Spleen (tissue), 11 donors: ENCODE data around the gene ZNF662. TPM values are rescaled to one million over a fixed set of nuclear protein-coding genes. Genes with fewer than 3 reads are reported as not detected.

Experiments used
- DNase-seq: peaks from one replicate; pipeline ENCODE4 v3.0.0-alpha.2; 2020
- H3K27ac ChIP-seq, 8 donors: fragments of 200-600 bp; sonication (generic) in 7 of 8; 1 replicate in 4 of 8; 2 replicates in 4 of 8; pipeline versions ENCODE4 v1.5.0 to v1.8.0; 2016 to 2021; ENCODE audit warnings: inconsistent platforms in 4 of 8, mild to moderate bottlenecking in 4 of 8, moderate library complexity in 1 of 8
- H3K27me3 ChIP-seq, 7 donors: fragments of 200-600 bp; sonication (generic) in 6 of 7; replicated peaks in 1 of 7; 1 replicate in 4 of 7; 2 replicates in 3 of 7; pipeline versions ENCODE4 v1.5.0 to v1.8.0; 2016 to 2021; ENCODE audit warnings: inconsistent platforms in 3 of 7, mild to moderate bottlenecking in 1 of 7
- H3K36me3 ChIP-seq, 6 donors: fragments of 200-600 bp; sonication (generic) in 5 of 6; 1 replicate in 4 of 6; 2 replicates in 2 of 6; pipeline versions ENCODE4 v1.5.0 to v1.8.0; 2016 to 2021; ENCODE audit warnings: inconsistent platforms in 2 of 6
- H3K4me1 ChIP-seq, 6 donors: fragments of 200-600 bp; sonication (generic) in 5 of 6; 1 replicate in 3 of 6; 2 replicates in 3 of 6; pipeline versions ENCODE4 v1.5.0 to v1.8.0; 2016 to 2021; ENCODE audit warnings: inconsistent platforms in 3 of 6
- H3K4me3 ChIP-seq, 8 donors: fragments of 200-600 bp; sonication (generic) in 7 of 8; 1 replicate in 4 of 8; 2 replicates in 4 of 8; pipeline versions ENCODE4 v1.5.0 to v1.8.0; 2016 to 2021; ENCODE audit warnings: inconsistent platforms in 4 of 8, mild to moderate bottlenecking in 4 of 8, moderate library complexity in 2 of 8
- H3K9me3 ChIP-seq, 8 donors: fragments of 200-600 bp; sonication (generic) in 7 of 8; 1 replicate in 4 of 8; 2 replicates in 4 of 8; pipeline versions ENCODE4 v1.5.0 to v1.8.0; 2016 to 2021; ENCODE audit warnings: inconsistent platforms in 4 of 8
- CTCF ChIP-seq, 11 experiments: fragments of 200-600 bp in 7 of 11; fragments of 450-650 bp in 4 of 11; sonication (generic) in 4 of 11; IDR thresholded peaks in 8 of 11; conservative IDR thresholded peaks in 3 of 11; 1 replicate in 7 of 11; 2 replicates in 4 of 11; pipeline versions ENCODE4 v1.4.0 to v1.8.0; 2016 to 2021; ENCODE audit warnings: antibody characterized with exemption in 11 of 11, inconsistent platforms in 4 of 11, mild to moderate bottlenecking in 1 of 11
- POLR2A ChIP-seq, 3 donors: fragments of 450-650 bp; IDR thresholded peaks; one replicate each; pipeline ENCODE4 v1.5.1; 2017; ENCODE audit warnings: antibody characterized with exemption in 3 of 3, mild to moderate bottlenecking in 1 of 3
- POLR2AphosphoS5 ChIP-seq, 3 donors: sonication (generic); formaldehyde crosslinking; IDR thresholded peaks; one replicate each; pipeline ENCODE4 v1.5.1; 2017; ENCODE audit warnings: antibody characterized with exemption in 3 of 3
- WGBS, 5 donors: extraction: QIAGEN DNeasy Blood & Tissue Kit in 3 of 5; methylation state at CpG; one replicate each; pipeline versions ENCODE4 v1.1.5 to v1.1.7; 2013 to 2018; 5-methylcytosine and 5-hydroxymethylcytosine counted together
- intact Hi-C: fragments of 100-400 bp; cut with DNase I; formaldehyde crosslinking; loops from one replicate; pipeline ENCODE4 v1.15.0; 2023; ENCODE audit warnings: low total_unique reads
- polyA plus RNA-seq, 3 donors: library from polyadenylated mRNA; stranded (reverse); fragments of 200-250 nt; gene quantifications; one replicate each; pipeline ENCODE4 v1.2.1, GENCODE V29; 2013
- total RNA-seq, 7 donors: library from RNA; depleted of rRNA in 3 of 7; stranded (reverse); fragments of >200 nt in 3 of 7; fragmentation: NEBNext Ultra II Directional in 4 of 7; extraction: Animal tissue kit (Norgen Biotek cat#: 25700) in 4 of 7; gene quantifications; one replicate each; pipeline versions ENCODE4 v1.1.0 to v1.2.1, GENCODE V29; 2016 to 2021
- donor health status: healthy with polysubstance abuse.
- donor health status: DM: no; HTN: no; CAD: no; lungs with moderate emphysema.
- donor health status: DM: no; HTN: no; CAD: no.
- donor health status: Bipolar disorder and iron deficiency.
- donor health status: healthy.
- donor health status: DM: no; HTN: no; CAD: no.
- donor health status: DM: yes; HTN: yes; CAD: no.

The ZNF662 gene
- total and polyA plus RNA-seq, 10 donors = 1.0 to 10.4 (median 4.7) TPM

GRCh38 chr3:42898896-42899675 is 6.9 kb upstream of the ZNF662 start:
- DNase-seq = no peak
- Histone ChIP-seq H3K4me1 (no peaks in the 10 kb centered on the region), H3K36me3 (no peaks in the 10 kb centered on the region), H3K27ac (no peak overlapping the region), H3K9me3 (peaks cover 0 to 7% (median 0%) of the 10 kb centered on the region in 8 donors), H3K27me3 (peaks cover 0 to 10% (median 0%) of the 10 kb centered on the region in 7 donors), H3K4me3 (no peak overlapping the region)
- TF ChIP-seq POLR2AphosphoS5 (IDR thresholded peaks at IDR 0.05) = no peak
- no peak for TF ChIP-seq CTCF (IDR thresholded peaks at IDR 0.05 in 8 of 11, conservative IDR thresholded peaks at IDR 0.05 in 3 of 11)
- no peak for TF ChIP-seq POLR2A (IDR thresholded peaks at IDR 0.05)
- intact Hi-C loops = no loop called here

GRCh38 chr3:42900226-42901072 is 5.5 kb upstream of the ZNF662 start:
- Histone ChIP-seq H3K27me3 (peaks cover 0 to 24% (median 0%) of the 10 kb centered on the region in 7 donors), H3K36me3 (no peaks in the 10 kb centered on the region), H3K9me3 (peaks cover 0 to 14% (median 0%) of the 10 kb centered on the region in 8 donors), H3K4me1 (peaks cover 0 to under 1% (median 0%) of the 10 kb centered on the region in 6 donors), H3K27ac (no peak overlapping the region), H3K4me3 (no peak overlapping the region)
- no peak for TF ChIP-seq POLR2AphosphoS5 (IDR thresholded peaks at IDR 0.05)
- no peak for TF ChIP-seq POLR2A (IDR thresholded peaks at IDR 0.05)
- no peak for TF ChIP-seq CTCF (IDR thresholded peaks at IDR 0.05 in 8 of 11, conservative IDR thresholded peaks at IDR 0.05 in 3 of 11)
- 77 to 85% (median 84%) methylated on average over 8 of the region's 8 CpGs for WGBS, 5 donors
- no peak for DNase-seq
- intact Hi-C loops = no loop called here

GRCh38 chr3:42901073-42901415 is 4.9 kb upstream of the ZNF662 start:
- no peak for TF ChIP-seq POLR2A (IDR thresholded peaks at IDR 0.05)
- TF ChIP-seq POLR2AphosphoS5 (IDR thresholded peaks at IDR 0.05) = no peak
- no peak for TF ChIP-seq CTCF (IDR thresholded peaks at IDR 0.05 in 8 of 11, conservative IDR thresholded peaks at IDR 0.05 in 3 of 11)
- peaks cover 0 to 14% (median 0%) of the 10 kb centered on the region in 8 donors for H3K9me3 ChIP-seq
- no peaks in the 10 kb centered on the region for H3K36me3 ChIP-seq
- H3K4me3 ChIP-seq = no peak overlapping the region
- H3K4me1 ChIP-seq = peaks cover 0 to 7% (median 4%) of the 10 kb centered on the region in 6 donors
- intact Hi-C loops = no loop called here
- peaks cover 0 to 30% (median 5%) of the 10 kb centered on the region in 7 donors for H3K27me3 ChIP-seq
- no peak for DNase-seq
- H3K27ac ChIP-seq = no peak overlapping the region
- WGBS, 5 donors = 75 to 88% (median 81%) methylated on average over 3 of the region's 3 CpGs

GRCh38 chr3:42902257-42902656 is 3.7 kb upstream of the ZNF662 start:
- H3K27me3 ChIP-seq = peaks cover 0 to 42% (median 11%) of the 10 kb centered on the region in 7 donors
- H3K9me3 ChIP-seq = peaks cover 0 to 14% (median 0%) of the 10 kb centered on the region in 8 donors
- no peak overlapping the region for H3K27ac ChIP-seq
- 56 to 89% (median 86%) methylated on average over 2 of the region's 2 CpGs for WGBS, 5 donors
- DNase-seq = no peak
- no peak for TF ChIP-seq POLR2AphosphoS5 (IDR thresholded peaks at IDR 0.05)
- intact Hi-C loops = no loop called here
- no peak overlapping the region for H3K4me3 ChIP-seq
- peaks cover 0 to 18% (median 12%) of the 10 kb centered on the region in 6 donors for H3K4me1 ChIP-seq
- H3K36me3 ChIP-seq = no peaks in the 10 kb centered on the region
